GM18951 (cell line): ENCODE data around the gene TIAL1.
A peak's percentile ranks its signal among the peaks of the same experiment; 100 is the strongest.
"Not testable (repeated sequence)": the region's sequence is repeated elsewhere in the genome, so short reads cannot be mapped to it uniquely, and the experiment has no call there.

Source experiments
- POLR2A ChIP-seq: IDR thresholded peaks from 4 replicates; pipeline ENCODE4 v1.6.1; 2011; ENCODE audit warnings: mild to moderate bottlenecking; ENCODE audit not compliant: insufficient read length, insufficient read depth; ENCODE audit errors: extremely low read depth
- in situ Hi-C: fragments of 300-500 bp; cut with MboI; formaldehyde crosslinking; loops from one replicate; pipeline ENCODE4 v1.12.0; 2022; ENCODE audit warnings: low sequenced_read_pairs, mixed read lengths, inconsistent platforms; ENCODE audit not compliant: unreplicated experiment

TIAL1 gene

DNA sequence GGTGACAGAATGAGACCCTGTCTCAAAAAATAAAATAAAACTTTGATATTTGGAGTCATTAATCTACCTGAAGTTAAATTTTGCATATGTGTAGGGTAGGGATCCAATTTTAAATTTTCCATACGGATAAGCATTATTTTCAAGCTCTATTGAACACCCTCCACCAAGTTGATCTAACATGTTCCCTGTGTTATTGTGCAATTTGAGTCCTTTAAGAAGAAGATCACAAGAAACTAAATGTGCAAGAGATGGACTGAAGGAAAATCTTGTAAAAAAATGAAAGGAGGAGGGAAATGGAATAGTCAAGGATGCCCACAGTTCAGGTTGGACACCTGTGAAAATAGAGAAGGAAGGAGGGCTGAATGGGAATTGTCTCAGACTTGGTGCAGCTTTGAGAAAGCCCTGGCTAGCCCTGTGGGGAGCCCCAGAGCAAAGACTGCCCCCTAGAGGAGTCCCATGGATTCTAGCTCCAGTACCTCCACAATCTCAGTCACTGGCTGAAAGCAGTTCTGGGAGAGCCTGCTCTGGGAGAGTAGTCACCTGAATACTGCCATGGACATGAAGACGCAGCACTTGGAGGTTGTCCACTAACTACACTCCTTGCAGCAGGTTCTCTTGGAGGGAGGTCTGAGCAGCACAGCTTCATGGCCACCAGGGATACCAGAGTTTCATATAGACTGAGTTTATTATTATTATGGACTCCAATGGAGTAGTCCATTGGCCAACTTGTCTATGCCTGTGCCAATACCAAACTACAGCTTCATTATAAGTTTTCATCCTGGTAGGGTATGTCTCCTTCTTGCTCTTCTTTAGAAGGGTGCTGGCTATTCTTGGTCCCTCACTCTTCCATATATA is 5.7 kb upstream of the TIAL1 start:
- in situ Hi-C loops, result no loop called here
- TF ChIP-seq POLR2A, result no peak

GRCh38 chr10:119598397-119598796 is 1.6 kb upstream of the TIAL1 start:
- in situ Hi-C loops, result no loop called here
- TF ChIP-seq POLR2A, result no peak

DNA sequence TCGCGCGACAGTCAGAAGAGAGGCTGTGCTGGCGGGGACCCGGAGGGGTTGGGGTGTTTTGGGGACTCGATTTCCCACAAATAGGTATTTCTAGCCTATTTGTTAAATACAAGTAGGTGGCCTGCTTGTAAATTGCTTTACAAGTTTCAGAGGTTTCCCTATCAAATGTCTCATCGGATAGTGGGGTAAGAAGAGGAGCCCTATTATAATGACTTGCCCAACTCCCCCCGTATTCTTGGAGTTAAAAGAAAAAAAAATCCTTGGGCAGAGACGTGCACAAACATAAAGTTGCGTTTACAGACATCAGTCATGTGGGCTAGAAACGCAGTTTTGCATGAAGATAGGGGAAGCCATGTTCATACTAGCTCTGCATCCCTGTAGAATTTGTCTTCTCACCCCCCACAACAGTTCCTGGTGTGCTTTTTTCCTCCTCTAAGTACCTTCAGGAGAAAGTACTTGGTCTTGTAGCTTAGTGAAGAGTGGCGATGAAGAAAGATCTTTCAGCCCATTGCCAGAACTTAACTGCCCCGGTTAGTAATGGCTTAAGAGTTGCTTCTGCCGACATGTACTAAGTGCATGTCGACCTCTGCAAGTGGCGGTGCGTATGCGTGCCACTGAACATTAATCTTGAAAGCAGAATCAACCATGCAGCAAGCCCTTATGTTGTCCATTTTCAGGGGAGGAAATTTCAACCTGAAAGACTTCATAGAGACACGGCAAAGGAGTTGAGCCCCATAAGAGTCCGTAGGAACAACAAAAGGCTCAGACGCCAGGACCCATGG is 832 bp upstream of the TIAL1 start:
- in situ Hi-C loops, result no loop called here
- TF ChIP-seq POLR2A, result peak; percentile 31

GRCh38 chr10:119595676-119596515 is 868 bp downstream of the TIAL1 start:
- peak; percentile 44 for TF ChIP-seq POLR2A
- in situ Hi-C loops, result no loop called here

GRCh38 chr10:119595134-119595675 is 1.6 kb downstream of the TIAL1 start:
- in situ Hi-C loops, result no loop called here
- TF ChIP-seq POLR2A, result no peak

GRCh38 chr10:119588071-119588470 is 8.7 kb downstream of the TIAL1 start:
- TF ChIP-seq POLR2A, result no peak
- in situ Hi-C loops, result no loop called here

- in situ Hi-C loops, result no loop called here
- TF ChIP-seq POLR2A, result no peak
Measured at GRCh38 chr10:119578355-119578754, 18.4 kb downstream of the TIAL1 start.

- TF ChIP-seq POLR2A, result no peak
Measured at GRCh38 chr10:119575991-119576390, 20.8 kb downstream of the TIAL1 start.

GRCh38 chr10:119575506-119575905 is 21.3 kb downstream of the TIAL1 start:
- in situ Hi-C loops, result no loop called here
- no peak for TF ChIP-seq POLR2A

More at GRCh38 chr10:119575991-119576390, 20.8 kb downstream of the TIAL1 start:
- in situ Hi-C loops, result no loop called here

GRCh38 chr10:119567978-119568377 is 28.8 kb downstream of the TIAL1 start:
- no peak for TF ChIP-seq POLR2A
- in situ Hi-C loops, result no loop called here

DNA sequence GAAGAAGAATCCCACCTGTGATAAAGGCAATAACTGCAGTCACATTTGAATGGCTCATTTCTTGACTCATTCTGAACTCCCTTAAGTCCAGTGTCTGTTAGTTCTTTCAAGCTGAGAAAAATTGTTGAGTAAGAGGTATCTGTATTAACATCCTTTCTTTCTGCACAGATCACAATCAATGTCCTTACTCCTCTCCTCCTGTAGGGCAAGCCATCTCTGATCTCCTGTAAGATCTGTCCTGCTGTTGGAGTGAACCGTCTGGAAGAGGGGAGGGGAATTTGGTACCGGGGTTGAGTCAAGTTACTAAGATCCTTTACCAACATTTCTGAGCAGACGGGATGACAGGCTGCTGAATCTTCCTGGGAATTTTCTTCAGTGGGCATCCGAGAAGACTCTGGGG is 34.7 kb downstream of the TIAL1 start:
- in situ Hi-C loops, result no loop called here
- no peak for TF ChIP-seq POLR2A

DNA sequence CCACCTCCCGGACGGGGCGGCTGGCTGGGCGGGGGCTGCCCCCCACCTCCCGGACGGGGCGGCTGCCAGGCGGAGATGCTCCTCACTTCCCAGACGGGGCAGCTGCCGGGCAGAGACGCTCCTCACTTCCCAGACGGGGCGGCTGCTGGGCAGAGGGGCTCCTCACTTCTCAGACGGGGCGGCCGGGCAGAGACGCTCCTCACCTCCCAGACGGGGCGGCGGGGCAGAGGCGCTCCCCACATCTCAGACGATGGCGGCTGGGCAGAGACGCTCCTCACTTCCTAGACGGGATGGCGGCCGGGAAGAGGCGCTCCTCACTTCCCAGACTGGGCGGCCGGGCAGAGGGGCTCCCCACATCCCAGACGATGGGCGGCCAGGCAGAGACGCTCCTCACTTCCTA is 37.3 kb downstream of the TIAL1 start:
- in situ Hi-C loops, result not testable (repeated sequence)

DNA sequence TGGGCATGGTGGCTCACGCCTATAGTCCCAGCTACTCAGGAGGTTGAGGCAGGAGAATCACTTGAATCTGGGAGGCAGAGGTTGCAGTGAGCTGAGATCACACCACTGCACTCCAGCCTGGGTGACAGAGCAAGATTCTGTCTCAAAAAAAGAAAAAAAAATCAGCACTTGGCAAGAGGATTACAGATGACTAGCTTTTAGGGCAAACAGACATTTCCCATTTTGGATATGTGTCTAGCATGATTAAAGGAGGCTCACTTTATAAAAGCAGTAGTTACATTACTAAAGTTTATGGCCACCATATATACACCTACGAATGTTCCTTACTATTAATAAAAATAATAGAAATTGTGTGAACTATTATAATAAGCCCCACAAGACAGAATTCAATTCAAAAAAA is 40.7 kb downstream of the TIAL1 start:
- in situ Hi-C loops, result not testable (repeated sequence)
